H9 (cell line): Measurements from ENCODE around the gene SETDB2. TPM values are rescaled to one million over a fixed set of nuclear protein-coding genes. Genes with fewer than 3 reads are reported as not detected.

ENCODE experiments used
- DNase-seq: peaks from one replicate; pipeline ENCODE4 v3.0.0-alpha.2; 2017
- H2AFZ ChIP-seq: one replicate; pipeline ENCODE4 v1.6.1; 2013; ENCODE audit warnings: mild to moderate bottlenecking, low read length, control low read depth, moderate library complexity
- H2AK5ac ChIP-seq: 2 replicates; pipeline ENCODE4 v1.6.1; 2013; ENCODE audit warnings: low read length, control low read depth, mixed read lengths; ENCODE audit not compliant: insufficient read length
- H2BK120ac ChIP-seq: one replicate; pipeline ENCODE4 v1.6.1; 2013; ENCODE audit warnings: low read depth, mild to moderate bottlenecking, low read length, control low read depth, inconsistent platforms; ENCODE audit not compliant: poor library complexity, severe bottlenecking
- H2BK12ac ChIP-seq: 2 replicates; pipeline ENCODE4 v1.6.1; 2013; ENCODE audit warnings: low read length, control low read depth, mixed read lengths, low read depth; ENCODE audit not compliant: insufficient read length
- H2BK15ac ChIP-seq: 2 replicates; pipeline ENCODE4 v1.6.1; 2013; ENCODE audit warnings: low read depth, low read length, control low read depth
- H2BK20ac ChIP-seq: one replicate; pipeline ENCODE4 v1.6.1; 2013; ENCODE audit warnings: low read depth, mild to moderate bottlenecking, low read length, control low read depth, inconsistent platforms; ENCODE audit not compliant: poor library complexity, severe bottlenecking
- H2BK5ac ChIP-seq: 2 replicates; pipeline ENCODE4 v1.6.1; 2013; ENCODE audit warnings: low read length, control low read depth, mixed read lengths; ENCODE audit not compliant: insufficient read length
- H3K14ac ChIP-seq: 2 replicates; pipeline ENCODE4 v1.6.1; 2013; ENCODE audit warnings: low read length, control low read depth; ENCODE audit not compliant: insufficient read depth
- H3K18ac ChIP-seq: 2 replicates; pipeline ENCODE4 v1.6.1; 2013; ENCODE audit warnings: low read depth, mild to moderate bottlenecking, mixed read lengths, low read length, control low read depth; ENCODE audit not compliant: insufficient read length
- H3K23ac ChIP-seq: 2 replicates; pipeline ENCODE4 v1.6.1; 2013; ENCODE audit warnings: low read length, control low read depth, mixed read lengths, low read depth; ENCODE audit not compliant: insufficient read length
- H3K23me2 ChIP-seq: 2 replicates; pipeline ENCODE4 v1.6.1; 2013; ENCODE audit warnings: low read depth, mild to moderate bottlenecking, mixed read lengths, low read length, control low read depth; ENCODE audit not compliant: insufficient read length, poor library complexity, severe bottlenecking
- H3K27ac ChIP-seq: 2 replicates; pipeline ENCODE4 v1.5.1; 2013; ENCODE audit warnings: low read length, control low read depth, mixed read lengths, low read depth; ENCODE audit not compliant: insufficient read length
- H3K27me3 ChIP-seq: 2 replicates; pipeline ENCODE4 v1.6.1; 2013; ENCODE audit warnings: low read length, control low read depth, inconsistent platforms; ENCODE audit not compliant: insufficient read depth
- H3K4ac ChIP-seq: 2 replicates; pipeline ENCODE4 v1.6.1; 2013; ENCODE audit warnings: low read depth, mild to moderate bottlenecking, control low read depth, inconsistent platforms, low read length, moderate library complexity
- H3K4me1 ChIP-seq: 2 replicates; pipeline ENCODE4 v1.6.1; 2013; ENCODE audit warnings: low read length, control low read depth, inconsistent platforms; ENCODE audit not compliant: insufficient read depth
- H3K4me2 ChIP-seq: 2 replicates; pipeline ENCODE4 v1.6.1; 2013; ENCODE audit warnings: low read length, control low read depth, mixed read lengths; ENCODE audit not compliant: insufficient read length, insufficient read depth
- H3K56ac ChIP-seq: 2 replicates; pipeline ENCODE4 v1.6.1; 2013; ENCODE audit warnings: low read depth, mild to moderate bottlenecking, mixed read lengths, low read length, control low read depth; ENCODE audit not compliant: insufficient read length
- H3K79me1 ChIP-seq: 2 replicates; pipeline ENCODE4 v1.6.1; 2013; ENCODE audit warnings: low read depth, mild to moderate bottlenecking, moderate library complexity, low read length, control low read depth, inconsistent platforms; ENCODE audit not compliant: insufficient read depth, poor library complexity, severe bottlenecking
- H3K79me2 ChIP-seq: 2 replicates; pipeline ENCODE4 v1.6.1; 2013; ENCODE audit warnings: low read length, control low read depth, inconsistent platforms; ENCODE audit not compliant: insufficient read depth
- H3K9ac ChIP-seq: 2 replicates; pipeline ENCODE4 v1.6.1; 2013; ENCODE audit warnings: low read length, control low read depth, mixed read lengths; ENCODE audit not compliant: insufficient read length; ENCODE audit errors: extremely low read depth
- H3K9me3 ChIP-seq: one replicate; pipeline ENCODE4 v1.6.1; 2013; ENCODE audit warnings: low read depth, low read length, inconsistent platforms; ENCODE audit not compliant: control insufficient read depth
- H3T11ph ChIP-seq: one replicate; pipeline ENCODE4 v1.6.1; 2013; ENCODE audit warnings: mild to moderate bottlenecking, low read length, control low read depth, inconsistent platforms
- H4K20me1 ChIP-seq: one replicate; pipeline ENCODE4 v1.6.1; 2013; ENCODE audit not compliant: control insufficient read depth, insufficient read length, insufficient read depth
- H4K5ac ChIP-seq: 2 replicates; pipeline ENCODE4 v1.6.1; 2013; ENCODE audit warnings: low read depth, mild to moderate bottlenecking, mixed read lengths, low read length, control low read depth; ENCODE audit not compliant: insufficient read length
- H4K8ac ChIP-seq: replicated peaks from 2 replicates; pipeline ENCODE4 v1.6.1; 2013; ENCODE audit warnings: low read length, control low read depth, mixed read lengths, low read depth; ENCODE audit not compliant: insufficient read length
- H4K91ac ChIP-seq: 2 replicates; pipeline ENCODE4 v1.6.1; 2013; ENCODE audit warnings: low read depth, mild to moderate bottlenecking, moderate library complexity, mixed read lengths, low read length, control low read depth; ENCODE audit not compliant: insufficient read length
- H3K27ac Mint-ChIP-seq, 3 experiments: 2 replicates in 2 of 3; 3 replicates in 1 of 3; pipeline ENCODE4 v1.8.0; 2020 to 2021; ENCODE audit warnings: mixed read lengths in 3 of 3, mild to moderate bottlenecking in 1 of 3, moderate library complexity in 1 of 3
- H3K27me3 Mint-ChIP-seq: 2 replicates; pipeline ENCODE4 v1.8.0; 2021; ENCODE audit warnings: low read depth, mild to moderate bottlenecking, moderate library complexity, mixed read lengths
- H3K36me3 Mint-ChIP-seq, 3 experiments: 2 replicates in 2 of 3; 3 replicates in 1 of 3; pipeline ENCODE4 v1.8.0; 2020 to 2021; ENCODE audit warnings: low read depth in 3 of 3, mixed read lengths in 3 of 3; ENCODE audit not compliant: insufficient read depth in 1 of 3
- H3K4me1 Mint-ChIP-seq, 2 experiments: 2 replicates each; pipeline ENCODE4 v1.8.0; 2020; ENCODE audit warnings: mixed read lengths in 2 of 2
- H3K4me3 Mint-ChIP-seq, 2 experiments: 2 replicates in 1 of 2; 3 replicates in 1 of 2; pipeline ENCODE4 v1.8.0; 2020 to 2021; ENCODE audit warnings: mild to moderate bottlenecking in 2 of 2, mixed read lengths in 2 of 2, moderate library complexity in 1 of 2
- H3K9me3 Mint-ChIP-seq, 2 experiments: 2 replicates in 1 of 2; 3 replicates in 1 of 2; pipeline ENCODE4 v1.8.0; 2020; ENCODE audit warnings: mild to moderate bottlenecking in 2 of 2, mixed read lengths in 2 of 2, moderate library complexity in 1 of 2
- CTCF ChIP-seq: fragments of 200-600 bp; sonication (generic); conservative IDR thresholded peaks from 3 replicates; pipeline ENCODE4 v1.8.0; 2021; ENCODE audit warnings: antibody characterized with exemption, mild to moderate bottlenecking
- WGBS: extraction: QIAGEN DNeasy Blood & Tissue Kit; methylation state at CpG from one replicate; pipeline ENCODE4 v1.1.7; 2013; ENCODE audit warnings: missing lambda C conversion rate, low lambda C conversion rate, mixed read lengths; ENCODE audit not compliant: insufficient read length; ENCODE audit errors: extremely low coverage; 5-methylcytosine and 5-hydroxymethylcytosine counted together
- total RNA-seq: library from RNA; stranded (reverse); gene quantifications from 2 replicates; pipeline ENCODE4 v1.2.1, GENCODE V29; 2021

The SETDB2 gene
- total RNA-seq, 1 experiment from 2014 or later: 5.7 TPM

GRCh38 chr13:49412749-49413148, 31.3 kb upstream of the SETDB2 start:
- H4K8ac ChIP-seq: no peak overlapping the region
- H4K20me1 ChIP-seq: no peaks in the 10 kb centered on the region
- no peaks in the 10 kb centered on the region for H3K79me2 ChIP-seq
- no peak overlapping the region for H4K5ac ChIP-seq
- H2BK5ac ChIP-seq: no peak overlapping the region
- H3K4ac ChIP-seq: no peak overlapping the region
- H3K4me2 ChIP-seq: no peak overlapping the region
- H3K27ac ChIP-seq: no peak overlapping the region
- DNase-seq: no peak
- H3K4me1 ChIP-seq: peaks cover 7% of the 10 kb centered on the region
- no peak overlapping the region for H3K56ac ChIP-seq
- Mint-ChIP-seq H3K27me3 (peaks cover 43% of the 10 kb centered on the region), H3K27ac (no peak overlapping the region), H3K4me3 (no peak overlapping the region), H3K4me1 (peaks cover 20 to 25% of the 10 kb centered on the region in 2 experiments), H3K9me3 (peaks cover 0 to 2% of the 10 kb centered on the region in 2 experiments; a peak in 1 of 5 replicates), H3K36me3 (no peaks in the 10 kb centered on the region)
- H2AK5ac ChIP-seq: no peak overlapping the region
- no peak overlapping the region for H3K9ac ChIP-seq
- no peaks in the 10 kb centered on the region for H3K9me3 ChIP-seq
- no peak overlapping the region for H2AFZ ChIP-seq
- H3K23me2 ChIP-seq: no peaks in the 10 kb centered on the region
- no peak overlapping the region for H2BK15ac ChIP-seq
- H2BK12ac ChIP-seq: no peak overlapping the region
- no peak overlapping the region for H3K14ac ChIP-seq
- H3K18ac ChIP-seq: no peak overlapping the region
- no peak overlapping the region for H4K91ac ChIP-seq
- no peak overlapping the region for H3T11ph ChIP-seq
- H3K27me3 ChIP-seq: peaks cover 16% of the 10 kb centered on the region; the same call in 1 of the 2 replicates
- H3K23ac ChIP-seq: no peak overlapping the region
- no peak overlapping the region for H2BK20ac ChIP-seq
- no peaks in the 10 kb centered on the region for H3K79me1 ChIP-seq
- TF ChIP-seq CTCF: no peak
- no CpG with 5 or more reads among the region's 2 CpGs for WGBS
- no peak overlapping the region for H2BK120ac ChIP-seq
